Upper lobe of right lung (tissue), 1 donor: ENCODE measurements around the gene CDC42BPA. TPM values are rescaled to one million over a fixed set of nuclear protein-coding genes. Genes with fewer than 3 reads are reported as not detected.
A peak's percentile ranks its signal among the peaks of the same experiment; 100 is the strongest.

Experiments used
- ATAC-seq: fragments of 200-7000 bp; cut with Tn5 transposase; one replicate; pipeline ENCODE4 v1.9.1; 2020; ENCODE audit warnings: mild to moderate bottlenecking, moderate library complexity
- DNase-seq: peaks from one replicate; pipeline ENCODE4 v3.0.0-alpha.2; 2020
- H3K27ac ChIP-seq: fragments of 200-600 bp; one replicate; pipeline ENCODE4 v1.8.0; 2022
- H3K27me3 ChIP-seq: fragments of 200-600 bp; one replicate; pipeline ENCODE4 v1.8.0; 2022; ENCODE audit warnings: mild to moderate bottlenecking
- H3K36me3 ChIP-seq: fragments of 200-600 bp; one replicate; pipeline ENCODE4 v1.8.0; 2022
- H3K4me1 ChIP-seq: fragments of 200-600 bp; one replicate; pipeline ENCODE4 v1.8.0; 2022
- H3K4me3 ChIP-seq: fragments of 200-600 bp; one replicate; pipeline ENCODE4 v1.8.0; 2022; ENCODE audit warnings: mild to moderate bottlenecking
- H3K9me3 ChIP-seq: fragments of 200-600 bp; one replicate; pipeline ENCODE4 v1.8.0; 2022
- intact Hi-C: fragments of 100-400 bp; cut with DNase I; formaldehyde crosslinking; loops from one replicate; pipeline ENCODE4 v1.11.0; 2022
- long read RNA-seq: library from polyadenylated mRNA; unstranded; transcript quantifications from one replicate; pipeline ENCODE4 v2.0.0, GENCODE V29; 2021
- total RNA-seq: library from RNA; stranded (reverse); fragmentation: NEBNext Ultra II Directional; extraction: Animal tissue kit (Norgen Biotek cat#: 25700); gene quantifications from one replicate; pipeline ENCODE4 v1.2.1, GENCODE V29; 2021
- TF ChIP-seq, protein P1 (sequence below): fragments of 200-600 bp; IDR thresholded peaks from one replicate; pipeline ENCODE4 v1.8.0; 2022; ENCODE audit warnings: antibody characterized with exemption
- donor health status: DM: no; HTN: yes; CAD: no; lungs with severe emphysema.

Gene CDC42BPA, protein sequence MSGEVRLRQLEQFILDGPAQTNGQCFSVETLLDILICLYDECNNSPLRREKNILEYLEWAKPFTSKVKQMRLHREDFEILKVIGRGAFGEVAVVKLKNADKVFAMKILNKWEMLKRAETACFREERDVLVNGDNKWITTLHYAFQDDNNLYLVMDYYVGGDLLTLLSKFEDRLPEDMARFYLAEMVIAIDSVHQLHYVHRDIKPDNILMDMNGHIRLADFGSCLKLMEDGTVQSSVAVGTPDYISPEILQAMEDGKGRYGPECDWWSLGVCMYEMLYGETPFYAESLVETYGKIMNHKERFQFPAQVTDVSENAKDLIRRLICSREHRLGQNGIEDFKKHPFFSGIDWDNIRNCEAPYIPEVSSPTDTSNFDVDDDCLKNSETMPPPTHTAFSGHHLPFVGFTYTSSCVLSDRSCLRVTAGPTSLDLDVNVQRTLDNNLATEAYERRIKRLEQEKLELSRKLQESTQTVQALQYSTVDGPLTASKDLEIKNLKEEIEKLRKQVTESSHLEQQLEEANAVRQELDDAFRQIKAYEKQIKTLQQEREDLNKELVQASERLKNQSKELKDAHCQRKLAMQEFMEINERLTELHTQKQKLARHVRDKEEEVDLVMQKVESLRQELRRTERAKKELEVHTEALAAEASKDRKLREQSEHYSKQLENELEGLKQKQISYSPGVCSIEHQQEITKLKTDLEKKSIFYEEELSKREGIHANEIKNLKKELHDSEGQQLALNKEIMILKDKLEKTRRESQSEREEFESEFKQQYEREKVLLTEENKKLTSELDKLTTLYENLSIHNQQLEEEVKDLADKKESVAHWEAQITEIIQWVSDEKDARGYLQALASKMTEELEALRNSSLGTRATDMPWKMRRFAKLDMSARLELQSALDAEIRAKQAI (N-terminal part only)
- 41.8 TPM for total RNA-seq
- long read RNA-seq, full-length matches to known transcripts = 3 of 25 reads
- long read RNA-seq, partial matches to known transcripts = 9 of 25 reads
- long read RNA-seq, other reads (novel, unspliced or antisense) = 13 of 25 reads

DNA sequence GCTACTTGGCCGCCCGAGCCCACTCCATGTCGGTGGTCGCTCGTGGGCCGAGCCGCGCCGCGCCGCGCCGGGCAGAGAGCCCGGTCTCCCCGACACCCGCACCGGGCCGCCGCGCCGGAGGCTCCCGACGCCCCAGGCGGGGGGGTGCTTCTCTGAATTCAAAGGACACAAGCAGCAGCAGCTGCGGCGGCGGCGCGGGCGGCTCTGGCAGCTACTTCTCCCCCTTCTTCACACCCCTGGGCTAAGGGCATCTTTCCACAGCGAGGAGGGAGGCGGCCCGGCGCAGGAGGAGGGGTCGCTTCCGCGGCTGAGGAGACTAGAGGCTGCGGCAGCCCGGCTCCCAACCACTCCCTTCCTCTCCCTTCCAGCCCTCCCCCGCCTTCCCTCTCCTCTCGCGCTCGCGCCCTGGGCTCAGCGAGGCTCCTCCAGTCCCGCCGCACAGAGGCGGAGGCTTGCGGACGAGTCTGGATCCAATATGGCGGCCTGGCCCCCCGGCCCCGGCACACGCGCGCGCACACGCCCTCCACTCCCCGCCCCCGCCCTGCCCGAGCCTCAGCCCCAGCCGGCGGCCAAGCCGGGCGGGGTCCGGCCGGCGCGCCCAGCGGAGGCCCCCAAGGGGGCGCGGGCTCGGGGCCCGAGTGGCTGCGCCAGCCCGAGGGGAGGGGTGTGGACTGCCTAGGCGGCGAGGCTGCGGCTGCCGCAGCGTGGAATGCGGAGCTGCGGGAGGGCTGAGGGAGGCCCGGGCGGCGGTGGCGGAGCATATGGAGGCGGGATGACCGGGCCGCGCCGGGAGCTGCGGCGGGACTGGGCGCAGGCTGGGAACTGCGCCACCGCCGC, at the start of gene CDC42BPA:
CDC42BPA (minus strand) TSS at position 477 of the 837 bp plus-strand sequence. CDS start 1,310 bp downstream, outside the sequence.
- H3K4me1 ChIP-seq = no peaks in the 10 kb centered on the region
- ATAC-seq = peak; percentile 94
- peak within 1 kb of the TSS; percentile 94 for H3K27ac ChIP-seq
- H3K4me3 ChIP-seq = peak within 1 kb of the TSS; percentile 80
- TF ChIP-seq, protein P1, sequence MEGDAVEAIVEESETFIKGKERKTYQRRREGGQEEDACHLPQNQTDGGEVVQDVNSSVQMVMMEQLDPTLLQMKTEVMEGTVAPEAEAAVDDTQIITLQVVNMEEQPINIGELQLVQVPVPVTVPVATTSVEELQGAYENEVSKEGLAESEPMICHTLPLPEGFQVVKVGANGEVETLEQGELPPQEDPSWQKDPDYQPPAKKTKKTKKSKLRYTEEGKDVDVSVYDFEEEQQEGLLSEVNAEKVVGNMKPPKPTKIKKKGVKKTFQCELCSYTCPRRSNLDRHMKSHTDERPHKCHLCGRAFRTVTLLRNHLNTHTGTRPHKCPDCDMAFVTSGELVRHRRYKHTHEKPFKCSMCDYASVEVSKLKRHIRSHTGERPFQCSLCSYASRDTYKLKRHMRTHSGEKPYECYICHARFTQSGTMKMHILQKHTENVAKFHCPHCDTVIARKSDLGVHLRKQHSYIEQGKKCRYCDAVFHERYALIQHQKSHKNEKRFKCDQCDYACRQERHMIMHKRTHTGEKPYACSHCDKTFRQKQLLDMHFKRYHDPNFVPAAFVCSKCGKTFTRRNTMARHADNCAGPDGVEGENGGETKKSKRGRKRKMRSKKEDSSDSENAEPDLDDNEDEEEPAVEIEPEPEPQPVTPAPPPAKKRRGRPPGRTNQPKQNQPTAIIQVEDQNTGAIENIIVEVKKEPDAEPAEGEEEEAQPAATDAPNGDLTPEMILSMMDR = no peak
- no peaks in the 10 kb centered on the region for H3K27me3 ChIP-seq
- H3K9me3 ChIP-seq = no peaks in the 10 kb centered on the region
- H3K36me3 ChIP-seq = no peaks in the 10 kb centered on the region
- intact Hi-C loops = loop anchor here (10.0 kb wide), 1 partner anchor 93 kb away; no protein-coding TSS in a partner anchor
- peak; percentile 93 for DNase-seq

DNA sequence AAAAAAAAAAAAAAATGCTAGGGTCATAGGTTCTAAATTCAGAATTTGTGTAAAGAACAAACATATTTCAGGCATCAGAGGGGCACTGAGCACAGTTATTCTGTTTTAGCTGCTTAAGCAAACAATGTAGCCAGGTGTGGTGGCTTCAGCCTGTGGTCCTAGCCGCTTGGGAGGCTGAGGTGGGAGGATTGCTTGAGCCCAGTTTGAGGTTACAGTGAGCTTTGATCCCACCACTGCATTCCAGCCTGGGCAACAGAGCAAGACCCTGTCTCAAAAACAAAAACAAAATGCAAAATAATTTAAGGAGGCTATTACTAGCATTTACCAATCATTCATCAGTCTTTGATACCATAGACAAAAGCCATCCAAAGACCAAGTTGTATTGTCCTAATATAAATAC, 49.7 kb upstream of the CDC42BPA start:
- no peaks in the 10 kb centered on the region for H3K36me3 ChIP-seq
- no peak for DNase-seq
- TF ChIP-seq, protein P1 = no peak
- no peaks in the 10 kb centered on the region for H3K27me3 ChIP-seq
- no peak for ATAC-seq
- intact Hi-C loops = no loop called here
- H3K4me1 ChIP-seq = no peaks in the 10 kb centered on the region
- no peaks in the 10 kb centered on the region for H3K9me3 ChIP-seq
- H3K4me3 ChIP-seq = no peak overlapping the region
- H3K27ac ChIP-seq = no peak overlapping the region

DNA sequence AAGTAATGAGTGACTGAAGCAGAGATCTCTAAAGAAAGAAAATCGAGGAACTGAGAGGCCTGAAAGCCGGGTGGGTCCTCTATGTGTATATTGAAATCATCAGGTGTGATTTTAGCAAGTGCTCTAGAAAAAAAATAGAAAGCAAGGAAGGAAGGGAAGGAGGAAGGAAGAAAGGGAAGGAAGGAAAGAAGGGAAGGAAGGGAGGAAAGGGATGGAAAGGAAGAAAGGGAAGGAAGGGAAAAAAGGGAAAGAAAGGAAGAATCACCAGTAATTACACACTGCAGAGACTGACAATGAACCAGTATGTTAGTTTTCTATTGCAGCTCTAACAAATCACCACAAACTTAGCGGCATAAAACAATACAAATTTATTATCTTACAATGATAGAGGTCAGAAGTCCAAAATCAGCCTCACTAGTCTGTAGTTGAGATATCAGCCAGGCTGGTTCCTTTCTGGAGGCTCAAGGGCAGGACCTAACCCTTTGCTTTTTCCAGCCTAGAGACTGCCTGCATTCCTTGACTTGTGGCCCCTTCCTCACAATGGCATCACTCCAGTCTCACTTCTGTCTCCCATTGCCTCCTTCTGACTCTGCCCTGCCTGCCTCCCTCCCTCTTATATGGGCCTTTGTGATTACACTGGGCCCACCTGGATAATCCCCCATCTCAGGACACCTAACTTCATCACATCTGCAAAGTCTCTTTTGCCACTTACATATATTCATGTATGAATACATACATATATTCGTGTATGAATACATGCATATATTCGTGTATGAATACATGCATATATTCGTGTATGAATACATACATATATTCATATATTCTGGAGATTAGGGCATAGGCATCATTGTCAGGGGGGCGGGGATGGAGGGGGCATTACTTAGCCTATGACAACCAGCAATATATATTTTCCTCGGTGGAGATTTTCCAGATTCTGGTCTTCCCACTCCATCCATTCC, 47.5 kb upstream of the CDC42BPA start:
- Histone ChIP-seq H3K4me3 (no peak overlapping the region), H3K27ac (no peak overlapping the region), H3K4me1 (no peaks in the 10 kb centered on the region), H3K36me3 (no peaks in the 10 kb centered on the region), H3K27me3 (no peaks in the 10 kb centered on the region), H3K9me3 (no peaks in the 10 kb centered on the region)
- TF ChIP-seq, protein P1 = no peak
- ATAC-seq = no peak
- intact Hi-C loops = no loop called here
- DNase-seq = no peak

DNA sequence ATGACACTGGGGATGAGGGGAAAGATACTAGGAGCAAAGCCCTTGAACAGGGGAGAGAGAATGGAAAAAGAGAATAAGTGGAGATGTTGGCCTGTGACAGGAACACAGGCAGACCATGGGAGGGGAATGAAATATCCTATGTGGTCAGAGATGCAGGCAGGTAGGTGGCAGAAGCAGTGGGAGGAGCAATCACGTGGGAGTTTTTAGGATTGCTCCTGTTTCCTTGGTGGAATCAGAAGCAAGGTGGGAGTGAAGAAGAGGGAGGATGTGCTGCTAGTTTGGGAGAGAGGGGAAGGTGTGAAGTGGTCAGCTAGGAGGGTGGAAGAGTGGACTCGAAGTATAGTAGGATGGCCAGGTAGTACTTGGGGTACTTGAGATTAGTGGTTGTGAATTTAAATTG, 46.4 kb upstream of the CDC42BPA start:
- TF ChIP-seq, protein P1 = no peak
- intact Hi-C loops = no loop called here

More for the DNA sequence above, 46.4 kb upstream of the CDC42BPA start:
- H3K4me3 ChIP-seq = no peak overlapping the region
- H3K36me3 ChIP-seq = no peaks in the 10 kb centered on the region
- no peaks in the 10 kb centered on the region for H3K27me3 ChIP-seq
- no peak overlapping the region for H3K27ac ChIP-seq
- no peaks in the 10 kb centered on the region for H3K9me3 ChIP-seq
- no peaks in the 10 kb centered on the region for H3K4me1 ChIP-seq
- no peak for ATAC-seq
- no peak for DNase-seq
